ENCODE measurements around the gene A3GALT2. TPM values are rescaled to one million over a fixed set of nuclear protein-coding genes. Genes with fewer than 3 reads are reported as not detected.

Gene A3GALT2
- total RNA-seq, 1 donor from 2014 or later, result 0.35 TPM

- no peak overlapping the region for H3K4me3 Mint-ChIP-seq (ENCODE audit: unreplicated experiment)
- no peak overlapping the region for H3K27ac Mint-ChIP-seq (ENCODE audit: unreplicated experiment)
- no peaks in the 10 kb centered on the region for H3K27me3 Mint-ChIP-seq (ENCODE audit: unreplicated experiment)
- TF ChIP-seq CTCF (IDR thresholded peaks at IDR 0.05), result no peak
- H3K4me1 Mint-ChIP-seq (ENCODE audit: unreplicated experiment), result peaks cover 27% of the 10 kb centered on the region
- H3K9me3 Mint-ChIP-seq (ENCODE audit: unreplicated experiment), result no peaks in the 10 kb centered on the region
- H3K36me3 Mint-ChIP-seq (ENCODE audit: unreplicated experiment), result peaks cover 30% of the 10 kb centered on the region
- no peak for DNase-seq (ENCODE audit: extremely low spot score, unreplicated experiment)
Observed at GRCh38 chr1:33301273-33301984, 19.5 kb downstream of the A3GALT2 start.

- Mint-ChIP-seq H3K4me3 (ENCODE audit: unreplicated experiment) (no peak overlapping the region), H3K4me1 (ENCODE audit: unreplicated experiment) (peaks cover 20% of the 10 kb centered on the region), H3K27me3 (ENCODE audit: unreplicated experiment) (no peaks in the 10 kb centered on the region), H3K36me3 (ENCODE audit: unreplicated experiment) (peaks cover 35% of the 10 kb centered on the region), H3K9me3 (ENCODE audit: unreplicated experiment) (no peaks in the 10 kb centered on the region), H3K27ac (ENCODE audit: unreplicated experiment) (no peak overlapping the region)
- TF ChIP-seq CTCF (IDR thresholded peaks at IDR 0.05), result no peak
- DNase-seq (ENCODE audit: extremely low spot score, unreplicated experiment), result no peak
Observed at GRCh38 chr1:33300673-33301072, 20.2 kb downstream of the A3GALT2 start.

GRCh38 chr1:33299461-33300155 is 21.3 kb downstream of the A3GALT2 start:
- no peak overlapping the region for H3K27ac Mint-ChIP-seq (ENCODE audit: unreplicated experiment)
- no peak for TF ChIP-seq CTCF (IDR thresholded peaks at IDR 0.05)
- no peaks in the 10 kb centered on the region for H3K27me3 Mint-ChIP-seq (ENCODE audit: unreplicated experiment)
- H3K4me3 Mint-ChIP-seq (ENCODE audit: unreplicated experiment), result no peak overlapping the region
- H3K9me3 Mint-ChIP-seq (ENCODE audit: unreplicated experiment), result no peaks in the 10 kb centered on the region
- H3K4me1 Mint-ChIP-seq (ENCODE audit: unreplicated experiment), result peaks cover 14% of the 10 kb centered on the region
- peaks cover 42% of the 10 kb centered on the region for H3K36me3 Mint-ChIP-seq (ENCODE audit: unreplicated experiment)
- DNase-seq (ENCODE audit: extremely low spot score, unreplicated experiment), result no peak

GRCh38 chr1:33298623-33299277 is 22.1 kb downstream of the A3GALT2 start:
- no peak overlapping the region for H3K27ac Mint-ChIP-seq (ENCODE audit: unreplicated experiment)
- H3K36me3 Mint-ChIP-seq (ENCODE audit: unreplicated experiment), result peaks cover 49% of the 10 kb centered on the region
- H3K4me3 Mint-ChIP-seq (ENCODE audit: unreplicated experiment), result no peak overlapping the region
- no peaks in the 10 kb centered on the region for H3K27me3 Mint-ChIP-seq (ENCODE audit: unreplicated experiment)
- TF ChIP-seq CTCF (IDR thresholded peaks at IDR 0.05), result peak; percentile 83
- H3K9me3 Mint-ChIP-seq (ENCODE audit: unreplicated experiment), result no peaks in the 10 kb centered on the region
- H3K4me1 Mint-ChIP-seq (ENCODE audit: unreplicated experiment), result peaks cover 14% of the 10 kb centered on the region
- no peak for DNase-seq (ENCODE audit: extremely low spot score, unreplicated experiment)

All from osteocyte (in vitro differentiated cells).